Esophagus muscularis mucosa (tissue), 4 donors: ENCODE measurements around the gene MKKS. TPM values are rescaled to one million over a fixed set of nuclear protein-coding genes. Genes with fewer than 3 reads are reported as not detected.

Experiments
- DNase-seq: peaks from one replicate; pipeline ENCODE4 v3.0.0-alpha.2; 2017; ENCODE audit errors: extremely low spot score
- H3K27ac ChIP-seq, 4 donors: fragments of 200-600 bp; sonication (generic); replicated peaks in 1 of 4; 1 replicate in 3 of 4; 2 replicates in 1 of 4; pipeline ENCODE4 v1.5.1; 2016 to 2019; ENCODE audit warnings: mild to moderate bottlenecking in 1 of 4
- H3K27me3 ChIP-seq, 4 donors: fragments of 200-600 bp; sonication (generic); one replicate each; pipeline versions ENCODE4 v1.5.1 to v1.6.0; 2016 to 2019
- H3K36me3 ChIP-seq, 4 donors: fragments of 200-600 bp; sonication (generic); one replicate each; pipeline ENCODE4 v1.5.1; 2016 to 2019
- H3K4me1 ChIP-seq, 4 donors: fragments of 200-600 bp; sonication (generic); one replicate each; pipeline ENCODE4 v1.5.1; 2016 to 2019
- H3K4me3 ChIP-seq, 4 donors: fragments of 200-600 bp; sonication (generic); 1 replicate in 2 of 4; 2 replicates in 2 of 4; pipeline ENCODE4 v1.5.1; 2016 to 2019; ENCODE audit warnings: mild to moderate bottlenecking in 4 of 4, moderate library complexity in 1 of 4
- H3K9me3 ChIP-seq, 4 donors: fragments of 200-600 bp; sonication (generic); 1 replicate in 3 of 4; 2 replicates in 1 of 4; pipeline ENCODE4 v1.5.1; 2016 to 2019
- EP300 ChIP-seq: sonication (generic); formaldehyde crosslinking; IDR thresholded peaks from one replicate; pipeline ENCODE4 v1.6.1; 2017; ENCODE audit warnings: antibody characterized with exemption
- POLR2A ChIP-seq: fragments of 450-650 bp; IDR thresholded peaks from one replicate; pipeline ENCODE4 v1.6.1; 2017; ENCODE audit warnings: antibody characterized with exemption, moderate library complexity, mild to moderate bottlenecking, low read depth
- POLR2AphosphoS5 ChIP-seq, 2 donors: sonication (generic); formaldehyde crosslinking; IDR thresholded peaks; one replicate each; pipeline ENCODE4 v1.6.1; 2017; ENCODE audit warnings: antibody characterized with exemption in 2 of 2
- WGBS: methylation state at CpG from one replicate; pipeline ENCODE4 v1.1.5; 2018; 5-methylcytosine and 5-hydroxymethylcytosine counted together
- intact Hi-C: fragments of 100-400 bp; cut with DNase I; formaldehyde crosslinking; loops from one replicate; pipeline ENCODE4 v1.15.1; 2023
- total RNA-seq, 4 donors: library from RNA; depleted of rRNA; stranded (reverse); fragments of >200 nt; gene quantifications; one replicate each; pipeline versions ENCODE4 v1.1.0 to v1.2.1, GENCODE V29; 2016
- TF ChIP-seq, protein P1 (sequence below), 3 experiments: fragments of 200-600 bp in 2 of 3; fragments of 450-650 bp in 1 of 3; sonication (generic) in 2 of 3; IDR thresholded peaks; one replicate each; pipeline ENCODE4 v1.5.1; 2017 to 2019; ENCODE audit warnings: antibody characterized with exemption in 3 of 3, mild to moderate bottlenecking in 2 of 3, moderate library complexity in 1 of 3

The MKKS gene
- total RNA-seq, 4 donors from 2014 or later: 14.1 to 19.3 (median 16.7) TPM

DNA sequence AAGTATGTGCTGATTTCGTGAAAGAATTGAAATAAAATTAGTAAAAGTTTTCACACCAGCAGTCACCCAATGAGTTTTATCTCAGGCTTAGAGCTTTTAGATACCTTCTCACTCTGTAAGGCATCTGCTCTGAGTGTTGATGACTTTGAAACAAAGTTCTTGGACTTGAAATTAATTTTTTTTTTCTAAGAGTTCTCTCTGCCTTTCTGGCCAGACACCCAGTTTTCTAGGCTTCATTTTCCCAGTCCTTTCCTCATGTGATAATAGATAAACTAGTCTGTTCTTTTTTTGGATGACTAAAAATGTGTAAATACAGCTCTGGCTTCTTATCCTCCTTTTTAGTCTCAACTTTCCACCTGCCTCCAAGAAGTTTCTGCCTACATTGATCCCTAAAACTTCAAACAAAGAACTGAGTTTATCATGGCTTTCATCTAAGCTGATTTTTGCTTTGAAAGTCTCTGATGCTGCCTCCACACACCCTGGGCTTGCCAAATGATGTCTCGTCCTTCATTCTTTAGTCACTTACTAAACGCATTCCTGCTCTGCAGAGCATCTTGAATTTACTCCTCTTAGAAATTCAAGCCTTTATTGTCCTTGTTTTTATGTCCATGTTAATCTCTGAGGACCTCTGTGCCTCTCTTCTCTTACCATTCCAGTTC is 33.8 kb upstream of the MKKS start:
- TF ChIP-seq POLR2A (no peak), POLR2AphosphoS5 (IDR thresholded peaks at IDR 0.05) (no peak), EP300 (no peak)
- TF ChIP-seq, protein P1, sequence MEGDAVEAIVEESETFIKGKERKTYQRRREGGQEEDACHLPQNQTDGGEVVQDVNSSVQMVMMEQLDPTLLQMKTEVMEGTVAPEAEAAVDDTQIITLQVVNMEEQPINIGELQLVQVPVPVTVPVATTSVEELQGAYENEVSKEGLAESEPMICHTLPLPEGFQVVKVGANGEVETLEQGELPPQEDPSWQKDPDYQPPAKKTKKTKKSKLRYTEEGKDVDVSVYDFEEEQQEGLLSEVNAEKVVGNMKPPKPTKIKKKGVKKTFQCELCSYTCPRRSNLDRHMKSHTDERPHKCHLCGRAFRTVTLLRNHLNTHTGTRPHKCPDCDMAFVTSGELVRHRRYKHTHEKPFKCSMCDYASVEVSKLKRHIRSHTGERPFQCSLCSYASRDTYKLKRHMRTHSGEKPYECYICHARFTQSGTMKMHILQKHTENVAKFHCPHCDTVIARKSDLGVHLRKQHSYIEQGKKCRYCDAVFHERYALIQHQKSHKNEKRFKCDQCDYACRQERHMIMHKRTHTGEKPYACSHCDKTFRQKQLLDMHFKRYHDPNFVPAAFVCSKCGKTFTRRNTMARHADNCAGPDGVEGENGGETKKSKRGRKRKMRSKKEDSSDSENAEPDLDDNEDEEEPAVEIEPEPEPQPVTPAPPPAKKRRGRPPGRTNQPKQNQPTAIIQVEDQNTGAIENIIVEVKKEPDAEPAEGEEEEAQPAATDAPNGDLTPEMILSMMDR (IDR thresholded peaks at IDR 0.05): no peak
- 49% methylated on average over 3 of the region's 3 CpGs for WGBS
- H3K4me3 ChIP-seq: no peak overlapping the region
- H3K36me3 ChIP-seq: no peaks in the 10 kb centered on the region
- H3K27me3 ChIP-seq: no peaks in the 10 kb centered on the region
- peak overlapping the region in 3 of 4 donors; percentile 0 to 13 (median 10) for H3K27ac ChIP-seq
- peaks cover 5 to 37% (median 22%) of the 10 kb centered on the region in 4 donors for H3K4me1 ChIP-seq
- intact Hi-C loops: no loop called here
- H3K9me3 ChIP-seq: peaks cover 0 to 5% (median 0%) of the 10 kb centered on the region in 4 donors
- no peak for DNase-seq

DNA sequence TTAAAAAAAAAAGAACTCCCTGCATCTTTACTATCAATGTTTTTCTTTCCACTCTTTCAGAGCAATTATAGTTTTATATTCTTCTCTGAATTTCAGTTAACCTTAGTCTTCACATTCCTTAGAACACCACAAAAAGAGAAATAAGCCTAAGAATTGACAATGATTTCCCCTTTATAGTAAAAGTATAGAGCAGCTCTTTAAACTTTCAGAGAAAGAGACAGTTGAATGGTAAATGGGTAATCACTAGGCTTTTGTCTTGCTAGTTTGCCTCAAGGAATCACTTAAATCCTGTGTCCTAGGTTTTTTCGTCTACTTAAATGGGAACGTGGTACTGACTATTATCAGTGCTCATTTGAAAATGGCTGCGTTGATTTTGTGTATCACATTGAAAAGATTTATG is 32.8 kb upstream of the MKKS start:
- Histone ChIP-seq H3K27ac (peak overlapping the region in 3 of 4 donors; percentile 7 to 31 (median 19)), H3K9me3 (peaks cover 0 to 5% (median 0%) of the 10 kb centered on the region in 4 donors), H3K4me1 (peaks cover 5 to 37% (median 22%) of the 10 kb centered on the region in 4 donors), H3K36me3 (no peaks in the 10 kb centered on the region), H3K27me3 (no peaks in the 10 kb centered on the region), H3K4me3 (no peak overlapping the region)
- no peak for DNase-seq
- TF ChIP-seq EP300: no peak
- no peak for TF ChIP-seq POLR2AphosphoS5 (IDR thresholded peaks at IDR 0.05)
- TF ChIP-seq, protein P1 (IDR thresholded peaks at IDR 0.05): no peak
- no peak for TF ChIP-seq POLR2A
- WGBS: 62% methylated on average over 3 of the region's 3 CpGs
- intact Hi-C loops: no loop called here

DNA sequence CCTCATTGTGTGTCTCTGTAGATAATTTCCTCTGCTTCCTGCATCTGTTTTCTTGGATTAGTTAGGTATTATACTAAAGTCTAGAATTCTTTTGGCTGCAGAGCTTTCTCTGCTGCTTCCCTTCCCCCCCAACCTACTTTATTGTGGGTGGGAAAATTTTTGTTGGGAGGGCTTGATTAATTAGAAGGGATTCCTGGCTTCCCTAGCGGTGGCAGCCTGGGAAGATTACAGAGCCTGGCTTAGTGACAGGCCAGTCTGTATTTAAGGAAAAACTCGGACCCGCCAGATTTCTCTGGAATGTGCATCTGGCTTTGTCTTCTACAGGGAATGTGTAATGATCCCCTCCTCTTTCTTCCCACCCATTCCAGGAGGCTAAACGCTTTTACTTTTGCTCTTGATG is 32.3 kb upstream of the MKKS start:
- no peaks in the 10 kb centered on the region for H3K27me3 ChIP-seq
- H3K27ac ChIP-seq: peak overlapping the region in 3 of 4 donors; percentile 7 to 31 (median 19)
- TF ChIP-seq POLR2A (no peak), EP300 (no peak), POLR2AphosphoS5 (IDR thresholded peaks at IDR 0.05) (no peak)
- TF ChIP-seq, protein P1 (IDR thresholded peaks at IDR 0.05): no peak
- H3K4me3 ChIP-seq: no peak overlapping the region
- peaks cover 5 to 37% (median 22%) of the 10 kb centered on the region in 4 donors for H3K4me1 ChIP-seq
- WGBS: 56% methylated on average over 4 of the region's 4 CpGs
- H3K36me3 ChIP-seq: no peaks in the 10 kb centered on the region
- no peaks in the 10 kb centered on the region for H3K9me3 ChIP-seq
- intact Hi-C loops: no loop called here
- DNase-seq: no peak

DNA sequence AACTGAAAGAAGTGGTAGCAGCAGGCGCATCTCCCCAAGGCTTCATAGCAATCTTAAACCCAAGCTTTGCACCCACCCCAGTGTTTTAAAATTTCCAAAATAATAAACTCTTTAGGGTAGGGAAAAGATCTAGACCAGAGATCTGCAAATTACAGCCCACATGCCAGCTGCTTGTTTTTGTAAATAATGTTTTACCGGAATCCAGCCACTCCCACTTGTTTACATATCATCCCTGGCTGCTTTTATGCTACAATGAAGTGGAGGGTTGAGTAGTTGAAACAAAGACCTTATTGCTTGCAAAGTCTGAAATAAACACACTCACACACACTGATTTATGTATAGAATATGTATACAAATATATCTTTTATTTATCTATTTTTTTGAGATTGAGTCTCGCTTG is 31.1 kb upstream of the MKKS start:
- intact Hi-C loops: no loop called here
- TF ChIP-seq POLR2AphosphoS5 (IDR thresholded peaks at IDR 0.05) (no peak), EP300 (no peak), POLR2A (no peak)
- TF ChIP-seq, protein P1 (IDR thresholded peaks at IDR 0.05): no peak
- Histone ChIP-seq H3K4me1 (peaks cover 5 to 37% (median 22%) of the 10 kb centered on the region in 4 donors), H3K27ac (no peak overlapping the region), H3K9me3 (no peaks in the 10 kb centered on the region), H3K4me3 (no peak overlapping the region), H3K27me3 (no peaks in the 10 kb centered on the region), H3K36me3 (no peaks in the 10 kb centered on the region)
- 92% methylated on average over 3 of the region's 3 CpGs for WGBS
- no peak for DNase-seq

DNA sequence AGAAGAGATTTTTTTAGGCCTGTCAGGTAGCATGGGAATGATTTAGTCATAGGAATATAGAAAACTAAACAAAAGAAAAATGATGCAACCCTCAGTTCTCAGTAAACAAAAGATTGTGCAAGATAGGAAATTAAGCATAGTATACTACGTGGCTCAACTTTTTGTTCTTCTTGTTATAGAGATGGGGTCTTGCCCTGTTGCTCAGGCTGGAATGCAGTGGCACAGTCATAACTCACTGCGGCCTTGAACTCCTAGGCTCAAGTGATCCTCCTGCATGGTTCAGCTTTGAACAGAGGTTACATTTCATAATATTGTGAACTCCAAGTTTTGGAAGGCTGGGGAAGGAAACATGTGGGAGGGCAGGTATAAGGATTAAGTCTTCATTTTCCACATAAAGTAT is 29.6 kb upstream of the MKKS start:
- H3K4me3 ChIP-seq: no peak overlapping the region
- intact Hi-C loops: no loop called here
- WGBS: 92% methylated on average over 2 of the region's 2 CpGs
- H3K9me3 ChIP-seq: no peaks in the 10 kb centered on the region
- H3K4me1 ChIP-seq: peaks cover 0 to 31% (median 19%) of the 10 kb centered on the region in 4 donors
- DNase-seq: no peak
- no peaks in the 10 kb centered on the region for H3K36me3 ChIP-seq
- H3K27ac ChIP-seq: no peak overlapping the region
- no peaks in the 10 kb centered on the region for H3K27me3 ChIP-seq
- no peak for TF ChIP-seq POLR2AphosphoS5 (IDR thresholded peaks at IDR 0.05)
- no peak for TF ChIP-seq EP300
- TF ChIP-seq, protein P1 (IDR thresholded peaks at IDR 0.05): no peak
- no peak for TF ChIP-seq POLR2A
